Dedifferentiated amniotic fluid mesenchymal stem cell (primary cell): ENCODE results near the gene HMGN4.
"Not testable (repeated sequence)": the region's sequence is repeated elsewhere in the genome, so short reads cannot be mapped to it uniquely, and the experiment has no call there.

Source experiments
- DNase-seq: peaks from one replicate; pipeline ENCODE4 v3.0.0-alpha.2; 2016; ENCODE audit errors: extremely low spot score

HMGN4 gene

DNA sequence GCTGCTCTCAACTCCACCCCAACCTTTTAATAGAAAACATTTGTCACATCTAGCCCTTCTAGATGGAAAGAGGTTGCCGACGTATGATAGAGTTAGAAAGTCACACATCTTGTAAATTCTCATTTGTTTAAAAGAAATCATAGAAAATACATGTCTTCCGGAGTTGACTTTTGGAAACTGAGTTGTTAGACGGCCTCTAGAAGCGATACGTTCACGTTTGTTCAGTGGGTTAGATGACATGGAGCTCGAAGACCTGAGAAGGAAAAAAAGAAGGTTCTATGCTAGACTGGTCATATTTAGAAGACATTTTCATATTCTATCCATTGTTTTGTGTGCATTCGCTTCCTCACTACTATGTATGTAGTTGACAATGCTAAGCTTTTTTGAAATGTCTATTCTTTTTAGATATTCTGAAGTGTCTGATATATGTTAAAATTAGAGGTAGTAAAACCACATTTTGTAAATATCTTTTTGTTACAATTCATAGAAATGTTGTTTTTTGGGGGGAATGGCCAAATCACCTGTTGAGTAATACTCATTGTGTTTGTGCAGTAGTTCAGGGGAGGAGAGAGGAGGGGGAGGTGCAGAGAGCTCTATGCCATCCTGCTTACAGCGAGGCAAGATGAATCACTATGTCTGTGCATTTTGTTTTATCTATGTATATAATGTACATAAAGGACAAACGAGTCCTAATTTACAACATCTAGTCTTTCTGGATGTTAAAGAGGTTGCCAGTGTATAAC, 15.5 kb upstream of the HMGN4 start:
- DNase-seq: not testable (repeated sequence)

- not testable (repeated sequence) for DNase-seq
Measured at GRCh38 chr6:26524314-26524713, 13.9 kb upstream of the HMGN4 start.

GRCh38 chr6:26524722-26525370, 13.3 kb upstream of the HMGN4 start:
- DNase-seq: no peak

DNA sequence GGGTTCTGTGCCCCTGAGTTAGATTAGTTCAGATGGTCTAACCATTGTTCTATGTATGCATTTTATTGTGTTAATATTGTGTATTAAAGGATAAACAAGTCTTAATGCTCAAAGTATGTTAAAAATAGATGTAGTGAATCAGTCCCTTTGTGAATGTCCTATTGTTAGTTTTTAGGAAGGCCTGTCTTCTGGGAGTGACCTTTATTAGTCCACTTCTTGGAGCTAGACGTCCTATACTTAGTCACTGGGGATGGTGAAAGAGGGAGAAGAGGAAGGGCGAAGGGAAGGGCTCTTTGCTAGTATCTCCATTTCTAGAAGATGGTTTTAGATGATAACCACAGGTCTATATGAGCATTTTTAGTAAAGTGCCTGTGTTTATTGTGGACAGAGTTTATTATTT, 12.3 kb upstream of the HMGN4 start:
- no peak for DNase-seq

DNA sequence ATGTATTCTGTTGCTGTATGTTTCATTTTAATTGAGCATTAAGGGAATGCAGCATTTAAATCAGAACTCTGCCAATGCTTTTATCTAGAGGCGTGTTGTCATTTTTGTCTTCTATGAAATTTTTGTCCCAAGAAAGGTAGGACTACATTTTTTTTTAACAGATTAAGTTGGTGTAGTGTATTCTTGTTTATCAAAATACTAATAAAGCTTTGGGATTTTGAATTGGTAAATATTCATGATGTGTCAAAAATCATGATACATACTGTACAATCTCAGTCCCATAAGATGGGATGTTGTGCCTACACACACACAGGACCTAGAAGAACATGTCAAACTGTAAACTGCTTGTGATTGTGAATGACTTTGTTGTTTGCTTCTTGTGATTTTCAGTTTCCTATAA, 11.2 kb upstream of the HMGN4 start:
- DNase-seq: no peak

DNA sequence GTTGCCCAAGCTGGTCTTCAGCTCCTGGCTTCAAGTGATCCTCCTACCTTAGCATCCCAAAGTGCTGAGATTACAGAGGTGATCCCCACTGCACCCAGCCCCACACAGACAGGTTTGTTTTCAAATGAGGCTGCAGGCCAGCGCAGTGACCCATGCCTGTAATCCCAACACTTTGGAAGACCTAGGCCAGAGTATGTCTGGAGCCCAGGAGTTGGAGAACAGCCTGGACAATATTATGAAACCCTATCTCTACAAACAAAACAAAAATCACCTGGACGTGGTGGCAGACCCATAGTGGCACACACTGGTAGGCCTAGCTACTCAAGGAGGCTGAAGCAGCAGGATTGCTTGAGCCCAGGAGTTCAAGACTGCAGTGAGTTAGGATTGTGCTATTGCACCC, 8.0 kb upstream of the HMGN4 start:
- no peak for DNase-seq

GRCh38 chr6:26531897-26532296, 6.3 kb upstream of the HMGN4 start:
- no peak for DNase-seq

- DNase-seq: peak; percentile 95
Measured at GRCh38 chr6:26532699-26533531, 5.3 kb upstream of the HMGN4 start.

- DNase-seq: no peak
Measured at GRCh38 chr6:26533532-26533931, 4.6 kb upstream of the HMGN4 start.

GRCh38 chr6:26534681-26535465, 3.3 kb upstream of the HMGN4 start:
- DNase-seq: no peak

DNA sequence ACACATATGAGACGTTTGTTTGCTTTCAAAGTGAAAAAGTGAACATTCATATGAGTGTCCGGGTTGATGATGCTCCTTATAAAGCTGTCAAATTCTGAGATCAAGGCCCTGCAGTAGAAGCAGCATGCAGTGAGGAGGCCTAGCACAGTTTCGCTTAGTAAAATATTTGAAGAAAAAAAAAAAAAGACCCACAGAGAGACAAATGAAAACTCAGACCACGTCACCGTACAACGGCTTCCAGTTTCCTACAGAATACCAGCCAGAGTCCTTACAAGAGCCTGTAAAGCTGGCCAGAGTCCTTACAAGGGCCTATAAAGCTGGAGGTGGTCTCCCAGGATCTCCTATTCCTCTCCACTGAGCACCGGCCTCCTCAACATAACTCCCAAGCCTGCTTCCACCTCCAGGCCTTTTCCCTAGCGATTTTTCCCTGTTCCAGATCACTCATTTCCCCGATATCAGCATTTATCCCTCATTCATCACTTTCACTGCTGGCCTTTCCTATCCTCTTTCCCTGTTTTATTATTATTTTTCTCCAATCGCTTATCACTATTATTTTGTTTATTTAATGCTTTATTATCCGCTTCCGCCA, 1.5 kb upstream of the HMGN4 start:
- peak; percentile 63 for DNase-seq

DNA sequence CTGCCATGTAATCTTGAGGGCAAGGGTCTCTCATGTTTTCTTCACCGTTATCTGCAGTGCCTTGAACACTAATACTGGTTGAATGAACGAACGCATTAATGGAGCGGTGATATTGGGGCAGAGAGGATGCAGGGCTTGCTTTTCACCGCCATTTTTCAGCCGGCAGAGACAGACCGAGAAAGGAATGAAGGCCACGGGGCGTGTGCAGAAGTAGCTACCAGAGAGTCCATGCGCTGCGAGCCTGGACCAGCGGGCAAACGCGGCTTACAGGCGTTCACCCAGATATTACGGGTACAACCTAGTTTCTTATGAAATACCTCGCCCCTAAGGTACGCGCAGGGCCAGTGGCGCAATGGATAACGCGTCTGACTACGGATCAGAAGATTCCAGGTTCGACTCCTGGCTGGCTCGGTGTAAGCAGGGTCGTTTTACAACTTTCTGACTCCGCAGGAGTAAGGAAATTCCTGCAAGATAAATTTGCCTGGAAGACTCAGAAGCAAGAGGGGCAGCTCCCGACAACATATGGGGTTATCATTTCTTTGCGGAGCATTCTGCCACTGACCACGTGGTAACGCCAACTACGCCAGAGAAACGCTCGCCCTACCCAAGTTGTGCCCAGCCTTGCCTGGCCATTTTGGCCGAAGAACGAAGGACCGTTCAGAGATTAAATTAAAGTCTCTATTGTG, 863 bp upstream of the HMGN4 start:
- DNase-seq: peak; percentile 88

DNA sequence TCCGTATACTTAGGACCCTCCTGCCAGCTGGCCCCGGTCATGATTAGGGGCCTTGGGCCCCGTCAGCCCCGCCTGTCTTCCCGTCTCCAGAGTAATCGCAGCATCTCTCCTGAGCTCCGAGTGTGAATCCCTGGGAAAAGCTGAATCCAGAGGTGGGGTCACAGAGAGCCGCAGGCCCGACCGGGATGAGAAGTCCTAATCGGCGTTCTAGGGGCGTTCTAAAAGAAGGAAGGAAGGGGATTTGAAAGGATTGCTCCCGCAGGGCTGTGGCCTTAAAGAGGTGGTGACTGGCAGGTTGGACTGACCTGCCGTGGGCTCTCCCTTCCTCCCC, 371 bp downstream of the HMGN4 start:
- DNase-seq: no peak

DNA sequence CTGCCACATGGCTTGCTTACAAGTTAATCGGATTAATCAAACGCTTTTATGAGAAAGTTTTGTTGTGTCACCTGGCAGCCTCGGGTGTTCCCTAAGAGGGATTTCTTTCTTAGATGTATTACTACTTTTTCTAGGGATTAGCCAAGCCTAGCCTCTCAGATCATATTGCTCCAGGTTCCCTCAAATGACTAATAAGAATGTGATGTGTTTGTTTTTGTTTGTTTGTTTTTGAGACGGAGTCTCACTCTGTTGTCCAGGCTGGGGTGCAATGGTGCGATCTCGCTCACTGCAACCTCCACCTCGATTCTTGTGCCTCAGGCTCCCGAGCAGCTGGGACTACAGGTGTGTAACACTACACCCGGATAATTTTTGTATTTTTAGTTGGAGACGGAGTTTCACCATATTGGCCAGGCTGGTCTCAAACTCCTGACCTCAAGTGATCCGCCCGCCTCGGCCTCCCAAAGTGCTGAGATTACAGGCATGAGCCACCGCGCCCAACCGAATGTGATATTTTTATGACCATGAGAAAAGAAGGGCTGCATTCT, 977 bp downstream of the HMGN4 start:
- DNase-seq: no peak

DNA sequence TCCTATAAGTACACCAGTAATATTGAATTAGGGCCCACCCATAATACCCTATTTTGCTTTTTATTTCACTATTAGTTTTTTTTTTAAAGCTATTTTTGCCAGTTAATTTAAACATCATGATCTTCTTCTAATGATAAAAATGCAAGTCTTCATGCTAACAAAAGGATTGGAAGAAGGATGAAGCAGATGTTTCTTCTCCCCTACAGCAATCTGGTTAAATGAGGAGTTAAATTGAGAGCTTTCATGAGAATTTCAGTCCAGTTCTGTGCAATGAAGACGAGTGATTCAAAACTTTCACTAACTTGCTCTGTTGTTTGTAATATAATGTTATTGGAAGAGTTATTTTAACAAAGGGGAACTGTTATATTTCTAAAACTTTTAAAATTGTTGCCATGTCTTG, 3.4 kb downstream of the HMGN4 start:
- DNase-seq: no peak

DNA sequence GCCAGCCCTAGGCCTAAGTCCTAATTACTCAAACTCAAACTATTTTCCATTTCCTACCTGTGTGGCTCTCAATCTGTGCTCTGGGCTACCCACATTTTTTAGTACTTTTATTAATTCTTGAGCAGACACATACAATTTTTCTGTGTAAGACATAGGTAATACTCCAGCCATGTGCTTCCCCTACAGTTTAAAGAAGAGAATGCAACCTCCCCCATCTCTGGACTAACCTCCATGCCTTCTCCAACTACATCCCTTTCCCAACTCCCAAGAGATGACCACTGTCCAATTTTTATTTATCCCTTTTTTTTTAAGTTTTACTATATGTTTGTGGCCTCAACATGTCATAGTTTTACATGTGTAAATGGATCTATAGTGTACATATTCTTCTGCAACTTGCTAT, 5.8 kb downstream of the HMGN4 start:
- no peak for DNase-seq

- no peak for DNase-seq
Measured at GRCh38 chr6:26544473-26544872, 6.3 kb downstream of the HMGN4 start.

DNA sequence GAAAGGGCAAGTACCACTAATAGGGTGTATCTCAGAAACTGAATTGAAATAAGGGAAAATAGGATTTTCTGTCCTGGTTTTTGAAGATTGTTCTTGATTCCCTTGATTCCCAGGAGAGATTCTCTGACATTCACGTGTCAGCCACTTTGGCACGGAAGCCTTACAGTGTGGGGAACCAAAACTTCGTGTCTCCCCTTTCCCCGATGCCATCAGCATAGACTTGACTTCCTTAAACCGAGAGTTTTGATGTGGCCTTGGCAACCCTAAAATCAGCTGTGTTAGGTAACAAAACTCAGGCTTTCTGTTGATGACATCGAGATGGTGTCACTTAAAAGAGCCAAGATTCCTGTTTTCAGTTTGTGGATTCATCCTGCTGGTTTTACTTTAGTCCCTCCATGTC, 7.5 kb downstream of the HMGN4 start:
- no peak for DNase-seq

DNA sequence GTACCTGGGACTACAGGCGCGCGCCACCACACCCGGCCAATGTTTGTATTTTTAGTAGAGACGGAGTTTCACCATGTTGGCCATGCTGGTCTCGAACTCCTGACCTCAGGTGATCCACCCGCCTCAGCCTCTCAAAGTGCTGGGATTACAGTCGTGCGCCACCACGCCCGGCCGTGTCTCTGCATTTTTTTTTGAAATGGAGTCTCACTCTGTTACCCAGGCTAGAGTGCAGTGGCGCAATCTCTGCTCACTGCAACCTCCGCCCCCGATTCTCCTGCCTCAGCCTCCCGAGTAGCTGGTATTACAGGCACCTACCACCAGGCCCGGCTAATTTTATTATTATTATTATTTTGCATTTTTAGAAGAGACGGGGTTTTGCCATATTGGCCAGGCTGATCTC, 9.2 kb downstream of the HMGN4 start:
- not testable (repeated sequence) for DNase-seq

DNA sequence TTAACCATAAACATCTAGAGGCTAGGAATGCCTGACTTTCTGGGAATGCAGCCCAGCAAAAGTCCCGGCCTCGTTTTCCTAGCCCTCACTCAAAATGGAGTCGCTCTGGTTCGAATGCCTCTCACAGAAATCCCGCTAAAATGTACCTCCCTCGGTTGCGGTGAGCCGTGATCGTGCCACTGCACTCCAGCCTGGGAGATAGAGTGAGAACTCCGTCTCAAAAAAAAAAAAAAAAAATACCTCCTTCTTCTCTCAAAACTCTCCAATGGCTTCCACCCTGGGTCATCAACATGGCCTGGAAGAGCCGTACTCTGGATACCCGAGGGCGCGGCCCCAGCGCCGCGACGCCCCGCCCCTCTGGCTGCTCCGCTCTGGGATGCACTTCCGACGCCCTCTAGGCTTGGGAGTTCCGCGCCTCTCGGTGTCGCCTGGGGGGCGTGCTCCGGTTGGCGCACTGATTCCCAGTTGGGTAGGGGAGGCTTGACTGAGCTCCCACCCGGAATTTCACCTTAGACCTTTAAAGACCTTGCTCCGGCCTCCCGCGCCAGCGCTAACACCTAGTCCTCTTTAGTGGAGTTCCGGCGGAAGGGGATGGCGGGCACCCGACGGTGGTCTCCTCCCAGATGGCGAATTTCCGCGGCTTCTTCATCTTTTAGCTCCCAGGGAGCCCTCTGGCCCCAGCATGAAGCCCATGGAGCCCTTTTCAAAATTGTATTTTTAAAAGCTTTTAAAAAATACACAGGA, 12.3 kb downstream of the HMGN4 start:
- DNase-seq: no peak
